Upper lobe of left lung (tissue), 6 donors: ENCODE results near the gene FAM131B. TPM values are rescaled to one million over a fixed set of nuclear protein-coding genes. Genes with fewer than 3 reads are reported as not detected.
A peak's percentile ranks its signal among the peaks of the same experiment; 100 is the strongest.

Experiments
- ATAC-seq, 2 donors: fragments of 200-7000 bp; cut with Tn5 transposase; one replicate each; pipeline ENCODE4 v1.9.1; 2022; ENCODE audit warnings: mild to moderate bottlenecking in 2 of 2, moderate library complexity in 2 of 2; ENCODE audit not compliant: low FRiP score in 2 of 2
- DNase-seq, 2 donors: peaks; one replicate each; pipeline ENCODE4 v3.0.0-alpha.2; 2019 to 2020
- H3K27ac ChIP-seq, 4 donors: fragments of 200-600 bp; sonication (generic); one replicate each; pipeline ENCODE4 v1.5.1; 2016 to 2019
- H3K27me3 ChIP-seq, 4 donors: fragments of 200-600 bp; sonication (generic); one replicate each; pipeline ENCODE4 v1.5.1; 2017 to 2019
- H3K36me3 ChIP-seq, 4 donors: fragments of 200-600 bp; sonication (generic); one replicate each; pipeline ENCODE4 v1.5.1; 2016 to 2019
- H3K4me1 ChIP-seq, 4 donors: fragments of 200-600 bp; sonication (generic); one replicate each; pipeline ENCODE4 v1.5.1; 2018 to 2019
- H3K4me3 ChIP-seq, 4 donors: fragments of 200-600 bp; sonication (generic); one replicate each; pipeline ENCODE4 v1.5.1; 2017 to 2019; ENCODE audit warnings: mild to moderate bottlenecking in 2 of 4, moderate library complexity in 1 of 4
- H3K9me3 ChIP-seq, 4 donors: fragments of 200-600 bp; sonication (generic); one replicate each; pipeline ENCODE4 v1.5.1; 2018 to 2019
- CTCF ChIP-seq, 6 experiments: fragments of 450-650 bp in 4 of 6; fragments of 200-600 bp in 2 of 6; sonication (generic) in 2 of 6; IDR thresholded peaks; one replicate each; pipeline ENCODE4 v1.5.1; 2016 to 2019; ENCODE audit warnings: antibody characterized with exemption in 6 of 6
- EP300 ChIP-seq, 4 donors: sonication (generic); formaldehyde crosslinking; IDR thresholded peaks; one replicate each; pipeline ENCODE4 v1.5.1; 2017; ENCODE audit warnings: antibody characterized with exemption in 4 of 4, control low read depth in 2 of 4
- POLR2A ChIP-seq, 4 donors: fragments of 450-650 bp; IDR thresholded peaks; one replicate each; pipeline ENCODE4 v1.5.1; 2016 to 2017; ENCODE audit warnings: antibody characterized with exemption in 4 of 4, mild to moderate bottlenecking in 2 of 4
- POLR2AphosphoS5 ChIP-seq, 2 donors: sonication (generic); formaldehyde crosslinking; IDR thresholded peaks; one replicate each; pipeline ENCODE4 v1.5.1; 2017; ENCODE audit warnings: antibody characterized with exemption in 2 of 2
- WGBS, 2 donors: methylation state at CpG; one replicate each; pipeline ENCODE4 v1.1.5; 2017 to 2018; 5-methylcytosine and 5-hydroxymethylcytosine counted together
- total RNA-seq, 6 donors: library from RNA; depleted of rRNA in 4 of 6; stranded (reverse); fragments of >200 nt in 4 of 6; gene quantifications; one replicate each; pipeline versions ENCODE4 v1.1.0 to v1.2.1, GENCODE V29; 2016 to 2021
- donor health status: DM: no; HTN: no; CAD: no; lungs with moderate emphysema.
- donor health status: DM: no; HTN: yes; CAD: no; lungs with severe emphysema.

Gene FAM131B
- total RNA-seq, 6 donors from 2014 or later, result 0.59 to 5.7 (median 0.67) TPM; not detected in 1

GRCh38 chr7:143334244-143334643 lies 28.3 kb downstream of the FAM131B start:
- DNase-seq, result no peak
- Histone ChIP-seq H3K27me3 (no peaks in the 10 kb centered on the region), H3K9me3 (no peaks in the 10 kb centered on the region), H3K36me3 (no peaks in the 10 kb centered on the region), H3K27ac (no peak overlapping the region), H3K4me1 (no peaks in the 10 kb centered on the region), H3K4me3 (no peak overlapping the region)
- TF ChIP-seq POLR2A (IDR thresholded peaks at IDR 0.05), result no peak
- whole genome bisulfite sequencing, 2 donors, result 41 to 73% methylated on average over 1 of the region's 1 CpG
- ATAC-seq, result no peak

GRCh38 chr7:143331179-143331801 lies 31.2 kb downstream of the FAM131B start:
- no peaks in the 10 kb centered on the region for H3K9me3 ChIP-seq
- peak in 1 of 2 donors; percentile 82 for ATAC-seq
- no peak overlapping the region for H3K27ac ChIP-seq
- H3K36me3 ChIP-seq, result no peaks in the 10 kb centered on the region
- no peaks in the 10 kb centered on the region for H3K4me1 ChIP-seq
- 82 to 84% methylated on average over 8 of the region's 8 CpGs for WGBS, 2 donors
- H3K4me3 ChIP-seq, result no peak overlapping the region
- no peak for DNase-seq
- no peaks in the 10 kb centered on the region for H3K27me3 ChIP-seq
- no peak for TF ChIP-seq CTCF (IDR thresholded peaks at IDR 0.05)
- TF ChIP-seq POLR2AphosphoS5 (IDR thresholded peaks at IDR 0.05), result no peak
- TF ChIP-seq POLR2A (IDR thresholded peaks at IDR 0.05), result no peak
- TF ChIP-seq EP300 (IDR thresholded peaks at IDR 0.05), result no peak

GRCh38 chr7:143329471-143330170 lies 32.9 kb downstream of the FAM131B start:
- H3K4me3 ChIP-seq, result no peak overlapping the region
- no peaks in the 10 kb centered on the region for H3K36me3 ChIP-seq
- no peak overlapping the region for H3K27ac ChIP-seq
- no peaks in the 10 kb centered on the region for H3K27me3 ChIP-seq
- no peak for DNase-seq
- ATAC-seq, result no peak
- no peaks in the 10 kb centered on the region for H3K4me1 ChIP-seq
- no peaks in the 10 kb centered on the region for H3K9me3 ChIP-seq
- WGBS, 2 donors, result 88 to 91% methylated on average over 10 of the region's 10 CpGs
- TF ChIP-seq POLR2A (IDR thresholded peaks at IDR 0.05) (no peak), POLR2AphosphoS5 (IDR thresholded peaks at IDR 0.05) (no peak), EP300 (IDR thresholded peaks at IDR 0.05) (no peak), CTCF (IDR thresholded peaks at IDR 0.05) (no peak)

- WGBS, 2 donors, result 87 to 88% methylated on average over 5 of the region's 5 CpGs
Observed at GRCh38 chr7:143327903-143328302, 34.6 kb downstream of the FAM131B start.

GRCh38 chr7:143325240-143325639 lies 37.3 kb downstream of the FAM131B start:
- Histone ChIP-seq H3K27ac (no peak overlapping the region), H3K4me1 (peaks cover 0 to 6% (median 0%) of the 10 kb centered on the region in 4 donors), H3K4me3 (no peak overlapping the region), H3K36me3 (no peaks in the 10 kb centered on the region), H3K9me3 (no peaks in the 10 kb centered on the region), H3K27me3 (no peaks in the 10 kb centered on the region)
- no peak for TF ChIP-seq POLR2AphosphoS5 (IDR thresholded peaks at IDR 0.05)
- TF ChIP-seq EP300 (IDR thresholded peaks at IDR 0.05), result no peak
- TF ChIP-seq POLR2A (IDR thresholded peaks at IDR 0.05), result no peak
- no peak for TF ChIP-seq CTCF (IDR thresholded peaks at IDR 0.05)
- 43 to 60% methylated on average over 2 of the region's 2 CpGs for WGBS, 2 donors
- DNase-seq, result no peak
- ATAC-seq, result no peak

More at GRCh38 chr7:143327903-143328302, 34.6 kb downstream of the FAM131B start:
- DNase-seq (no peak), ATAC-seq (no peak)
- Histone ChIP-seq H3K36me3 (no peaks in the 10 kb centered on the region), H3K9me3 (no peaks in the 10 kb centered on the region), H3K27ac (no peak overlapping the region), H3K27me3 (no peaks in the 10 kb centered on the region), H3K4me1 (peaks cover 0 to 2% (median 0%) of the 10 kb centered on the region in 4 donors), H3K4me3 (no peak overlapping the region)
- TF ChIP-seq POLR2A (IDR thresholded peaks at IDR 0.05), result no peak
